Hepatocyte (in vitro differentiated cells): ENCODE measurements around the gene KDM4D.

Source experiments
- CTCF ChIP-seq: fragments of 200-600 bp; sonication (generic); IDR thresholded peaks from 2 replicates; pipeline ENCODE4 v1.5.1; 2016; ENCODE audit warnings: antibody characterized with exemption, mild to moderate bottlenecking; ENCODE audit not compliant: poor library complexity
- EZH2 ChIP-seq: fragments of 200-600 bp; sonication (generic); IDR thresholded peaks from 2 replicates; pipeline ENCODE4 v1.6.1; 2016; ENCODE audit warnings: antibody characterized with exemption, mild to moderate bottlenecking, borderline replicate concordance
- EZH2phosphoT487 ChIP-seq: fragments of 200-600 bp; sonication (generic); IDR thresholded peaks from one replicate; pipeline ENCODE4 v1.6.1; 2018; ENCODE audit warnings: antibody characterized with exemption, mild to moderate bottlenecking, low read depth, moderate library complexity; ENCODE audit not compliant: unreplicated experiment, severe bottlenecking

- no peak for TF ChIP-seq CTCF
- no peak for TF ChIP-seq EZH2
- no peak for TF ChIP-seq EZH2phosphoT487
Observed at GRCh38 chr11:95042906-95043305, 69.4 kb downstream of the KDM4D start.
